ENCODE results near the gene ALKAL2.

ALKAL2 gene

GRCh38 chr2:253202-253638 is 34.7 kb downstream of the ALKAL2 start:
- TF ChIP-seq CTCF (conservative IDR thresholded peaks at IDR 0.05), result no peak
- no peak overlapping the region for H3K27ac ChIP-seq

GRCh38 chr2:252001-252602 is 35.8 kb downstream of the ALKAL2 start:
- no peak for TF ChIP-seq CTCF (conservative IDR thresholded peaks at IDR 0.05)
- no peak overlapping the region for H3K27ac ChIP-seq

- no peak for TF ChIP-seq CTCF (conservative IDR thresholded peaks at IDR 0.05)
- no peak overlapping the region for H3K27ac ChIP-seq
Observed at GRCh38 chr2:249538-250042, 38.3 kb downstream of the ALKAL2 start.

- H3K27ac ChIP-seq, result no peak overlapping the region
- TF ChIP-seq CTCF (conservative IDR thresholded peaks at IDR 0.05), result no peak
Observed at GRCh38 chr2:248724-249123, 39.2 kb downstream of the ALKAL2 start.

- H3K27ac ChIP-seq, result no peak overlapping the region; the same call in 1 of the 2 replicates
- peak; percentile 80 for TF ChIP-seq CTCF (conservative IDR thresholded peaks at IDR 0.05)
Observed at GRCh38 chr2:246489-247144, 41.3 kb downstream of the ALKAL2 start.

- TF ChIP-seq CTCF (conservative IDR thresholded peaks at IDR 0.05), result no peak
- H3K27ac ChIP-seq, result no peak overlapping the region
Observed at GRCh38 chr2:244547-244946, 43.3 kb downstream of the ALKAL2 start.

GRCh38 chr2:238869-239268 is 49.0 kb downstream of the ALKAL2 start:
- no peak overlapping the region for H3K27ac ChIP-seq
- TF ChIP-seq CTCF (conservative IDR thresholded peaks at IDR 0.05), result no peak
